PFSK-1 (cell line): ENCODE measurements around the gene PPP1R9A.

Experiments
- FOXP2 ChIP-seq: optimal IDR thresholded peaks from 2 replicates; pipeline ENCODE3; 2011; ENCODE audit warnings: borderline replicate concordance, control low read depth, inconsistent platforms; ENCODE audit not compliant: insufficient read depth; ENCODE audit errors: extremely low read length, extremely low read depth
- POLR2AphosphoS5 ChIP-seq: IDR thresholded peaks from 2 replicates; pipeline ENCODE4 v1.6.1; 2012; ENCODE audit warnings: low read depth, mild to moderate bottlenecking, control low read depth, low read length, moderate library complexity
- TF ChIP-seq, protein P1 (sequence below), 2 experiments: IDR thresholded peaks; 2 replicates each; pipeline versions ENCODE4 v1.6.1 to v1.8.0; 2011 to 2012; ENCODE audit warnings: low read depth in 2 of 2, low read length in 2 of 2, control low read depth in 1 of 2, inconsistent platforms in 1 of 2, mild to moderate bottlenecking in 1 of 2, moderate library complexity in 1 of 2; ENCODE audit not compliant: insufficient read depth in 1 of 2

- no peak for TF ChIP-seq POLR2AphosphoS5
- TF ChIP-seq, protein P1, sequence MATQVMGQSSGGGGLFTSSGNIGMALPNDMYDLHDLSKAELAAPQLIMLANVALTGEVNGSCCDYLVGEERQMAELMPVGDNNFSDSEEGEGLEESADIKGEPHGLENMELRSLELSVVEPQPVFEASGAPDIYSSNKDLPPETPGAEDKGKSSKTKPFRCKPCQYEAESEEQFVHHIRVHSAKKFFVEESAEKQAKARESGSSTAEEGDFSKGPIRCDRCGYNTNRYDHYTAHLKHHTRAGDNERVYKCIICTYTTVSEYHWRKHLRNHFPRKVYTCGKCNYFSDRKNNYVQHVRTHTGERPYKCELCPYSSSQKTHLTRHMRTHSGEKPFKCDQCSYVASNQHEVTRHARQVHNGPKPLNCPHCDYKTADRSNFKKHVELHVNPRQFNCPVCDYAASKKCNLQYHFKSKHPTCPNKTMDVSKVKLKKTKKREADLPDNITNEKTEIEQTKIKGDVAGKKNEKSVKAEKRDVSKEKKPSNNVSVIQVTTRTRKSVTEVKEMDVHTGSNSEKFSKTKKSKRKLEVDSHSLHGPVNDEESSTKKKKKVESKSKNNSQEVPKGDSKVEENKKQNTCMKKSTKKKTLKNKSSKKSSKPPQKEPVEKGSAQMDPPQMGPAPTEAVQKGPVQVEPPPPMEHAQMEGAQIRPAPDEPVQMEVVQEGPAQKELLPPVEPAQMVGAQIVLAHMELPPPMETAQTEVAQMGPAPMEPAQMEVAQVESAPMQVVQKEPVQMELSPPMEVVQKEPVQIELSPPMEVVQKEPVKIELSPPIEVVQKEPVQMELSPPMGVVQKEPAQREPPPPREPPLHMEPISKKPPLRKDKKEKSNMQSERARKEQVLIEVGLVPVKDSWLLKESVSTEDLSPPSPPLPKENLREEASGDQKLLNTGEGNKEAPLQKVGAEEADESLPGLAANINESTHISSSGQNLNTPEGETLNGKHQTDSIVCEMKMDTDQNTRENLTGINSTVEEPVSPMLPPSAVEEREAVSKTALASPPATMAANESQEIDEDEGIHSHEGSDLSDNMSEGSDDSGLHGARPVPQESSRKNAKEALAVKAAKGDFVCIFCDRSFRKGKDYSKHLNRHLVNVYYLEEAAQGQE (IDR thresholded peaks at IDR 0.05; ENCODE audit: insufficient read depth in 1 of 2, low read depth in 2 of 2, low read length in 2 of 2), result no peak
- no peak for TF ChIP-seq FOXP2
Observed at GRCh38 chr7:95309951-95310350, 402.6 kb downstream of the PPP1R9A start.
